Motor neuron (in vitro differentiated cells): ENCODE data around the gene DCUN1D1. TPM values are rescaled to one million over a fixed set of nuclear protein-coding genes. Genes with fewer than 3 reads are reported as not detected.

Source experiments
- ATAC-seq, 8 experiments: fragments of 200-7000 bp; cut with Tn5 transposase; replicated peaks in 6 of 8; 2 replicates each; pipeline ENCODE4 v1.8.0; 2021; ENCODE audit warnings: mild to moderate bottlenecking in 8 of 8, moderate library complexity in 8 of 8
- H3K27ac ChIP-seq, 2 donors: fragments of 250-450 bp; sonication (Bioruptor Pico); 2 replicates each; pipeline ENCODE4 v1.9.0; 2021; ENCODE audit warnings: antibody characterized with exemption in 2 of 2, mild to moderate bottlenecking in 2 of 2, moderate library complexity in 1 of 2
- H3K4me1 ChIP-seq, 2 donors: fragments of 250-450 bp; sonication (Bioruptor Pico); replicated peaks in 1 of 2; 2 replicates each; pipeline ENCODE4 v1.6.1; 2021; ENCODE audit warnings: antibody characterized with exemption in 2 of 2, mild to moderate bottlenecking in 2 of 2, moderate library complexity in 1 of 2
- H3K4me3 ChIP-seq, 5 donors: fragments of 250-450 bp; sonication (Bioruptor Pico); 2 replicates each; pipeline ENCODE4 v1.9.0; 2021; ENCODE audit warnings: antibody characterized with exemption in 5 of 5, mild to moderate bottlenecking in 5 of 5, moderate library complexity in 4 of 5
- WGBS, 10 experiments: fragments of 450-650 bp; shearing (Covaris generic); methylation state at CpG; one replicate each; pipeline ENCODE4 v1.0.0; 2022; 5-methylcytosine and 5-hydroxymethylcytosine counted together
- in situ Hi-C, 9 experiments: fragments of 400-800 bp; cut with MboI; loops; one replicate each; pipeline ENCODE4 v1.15.0; 2021; ENCODE audit warnings: low sequenced_read_pairs in 9 of 9, low pct_unique_long_range_greater_than_20kb in 2 of 9; ENCODE audit not compliant: unreplicated experiment in 9 of 9
- total RNA-seq, 8 experiments: library from RNA; unstranded; fragments of 300-600 nt; gene quantifications; 2 replicates each; pipeline versions ENCODE4 v1.2.3 to v1.2.4, GENCODE V29; 2022

The DCUN1D1 gene
- total RNA-seq, 8 experiments from 2014 or later: 15.2 to 29.6 (median 24.4) TPM

- ATAC-seq: no peak
- no peak overlapping the region for H3K27ac ChIP-seq
- in situ Hi-C loops: no loop called here
- no peak overlapping the region for H3K4me3 ChIP-seq
- no peaks in the 10 kb centered on the region for H3K4me1 ChIP-seq
- WGBS, 10 experiments: 46 to 100% (median 80%) methylated on average over 1 to 3 of the region's 3 CpGs
Measured at GRCh38 chr3:182917134-182917533, 63.2 kb downstream of the DCUN1D1 start.

- in situ Hi-C loops: no loop called here
- WGBS, 10 experiments: 30 to 100% (median 86%) methylated on average over 1 of the region's 1 CpG; no CpG with 5 or more reads in 3 of the 10 experiments
Measured at GRCh38 chr3:182914341-182914740, 66.0 kb downstream of the DCUN1D1 start.

GRCh38 chr3:182913889-182914288, 66.4 kb downstream of the DCUN1D1 start:
- Histone ChIP-seq H3K4me1 (no peaks in the 10 kb centered on the region), H3K27ac (no peak overlapping the region), H3K4me3 (no peak overlapping the region)
- in situ Hi-C loops: no loop called here
- WGBS, 10 experiments: 25 to 97% (median 77%) methylated on average over 1 to 4 of the region's 4 CpGs; no CpG with 5 or more reads in 3 of the 10 experiments
- ATAC-seq: no peak

More at GRCh38 chr3:182914341-182914740, 66.0 kb downstream of the DCUN1D1 start:
- no peak overlapping the region for H3K4me3 ChIP-seq
- no peaks in the 10 kb centered on the region for H3K4me1 ChIP-seq
- no peak for ATAC-seq
- H3K27ac ChIP-seq: no peak overlapping the region

GRCh38 chr3:182912474-182912873, 67.9 kb downstream of the DCUN1D1 start:
- in situ Hi-C loops: no loop called here
- ATAC-seq: no peak

GRCh38 chr3:182911782-182912111, 68.6 kb downstream of the DCUN1D1 start:
- 49 to 100% (median 69%) methylated on average over 2 to 5 of the region's 5 CpGs; no CpG with 5 or more reads in 2 of the 10 experiments for WGBS, 10 experiments
- H3K4me3 ChIP-seq: no peak overlapping the region
- no peak overlapping the region for H3K27ac ChIP-seq
- H3K4me1 ChIP-seq: no peaks in the 10 kb centered on the region
- peak in 4 of 8 experiments; percentile 26 to 81 (median 45) for ATAC-seq
- in situ Hi-C loops: no loop called here

More at GRCh38 chr3:182912474-182912873, 67.9 kb downstream of the DCUN1D1 start:
- H3K4me3 ChIP-seq: no peak overlapping the region
- H3K4me1 ChIP-seq: no peaks in the 10 kb centered on the region
- H3K27ac ChIP-seq: no peak overlapping the region
- WGBS, 10 experiments: 69 to 100% (median 89%) methylated on average over 1 to 5 of the region's 5 CpGs; no CpG with 5 or more reads in 3 of the 10 experiments

- Histone ChIP-seq H3K4me1 (no peaks in the 10 kb centered on the region), H3K27ac (no peak overlapping the region), H3K4me3 (no peak overlapping the region)
- 88 to 100% (median 93%) methylated on average over 1 to 4 of the region's 5 CpGs; no CpG with 5 or more reads in 1 of the 10 experiments for WGBS, 10 experiments
- peak in 2 of 8 experiments; percentile 51 to 59 for ATAC-seq
- in situ Hi-C loops: no loop called here
Measured at GRCh38 chr3:182910936-182911781, 69.2 kb downstream of the DCUN1D1 start.

GRCh38 chr3:182909318-182910040, 70.9 kb downstream of the DCUN1D1 start:
- 29 to 100% (median 87%) methylated on average over 1 to 5 of the region's 5 CpGs; no CpG with 5 or more reads in 2 of the 10 experiments for WGBS, 10 experiments
- Histone ChIP-seq H3K27ac (no peak overlapping the region), H3K4me3 (no peak overlapping the region), H3K4me1 (no peaks in the 10 kb centered on the region)
- peak in 3 of 8 experiments; percentile 29 to 74 (median 65) for ATAC-seq
- in situ Hi-C loops: no loop called here

GRCh38 chr3:182908471-182908870, 71.9 kb downstream of the DCUN1D1 start:
- 83 to 100% (median 100%) methylated on average over 1 of the region's 1 CpG; no CpG with 5 or more reads in 6 of the 10 experiments for WGBS, 10 experiments
- no peak for ATAC-seq
- H3K4me1 ChIP-seq: no peaks in the 10 kb centered on the region
- no peak overlapping the region for H3K4me3 ChIP-seq
- no peak overlapping the region for H3K27ac ChIP-seq
- in situ Hi-C loops: no loop called here

GRCh38 chr3:182906036-182906435, 74.3 kb downstream of the DCUN1D1 start:
- WGBS, 10 experiments: 40 to 100% (median 91%) methylated on average over 1 of the region's 1 CpG; no CpG with 5 or more reads in 1 of the 10 experiments
- no peak overlapping the region for H3K4me3 ChIP-seq
- no peak overlapping the region for H3K27ac ChIP-seq
- in situ Hi-C loops: no loop called here
- ATAC-seq: no peak
- H3K4me1 ChIP-seq: no peaks in the 10 kb centered on the region

- in situ Hi-C loops: no loop called here
- Histone ChIP-seq H3K27ac (no peak overlapping the region), H3K4me1 (no peaks in the 10 kb centered on the region), H3K4me3 (no peak overlapping the region)
- no peak for ATAC-seq
- 89 to 100% (median 95%) methylated on average over 1 to 4 of the region's 4 CpGs; no CpG with 5 or more reads in 3 of the 10 experiments for WGBS, 10 experiments
Measured at GRCh38 chr3:182905623-182906022, 74.7 kb downstream of the DCUN1D1 start.

GRCh38 chr3:182904164-182904563, 76.2 kb downstream of the DCUN1D1 start:
- Histone ChIP-seq H3K4me3 (no peak overlapping the region), H3K27ac (no peak overlapping the region), H3K4me1 (no peaks in the 10 kb centered on the region)
- peak in 2 of 8 experiments; percentile 25 to 68 for ATAC-seq
- in situ Hi-C loops: no loop called here
- WGBS, 10 experiments: 69 to 100% (median 95%) methylated on average over 2 to 3 of the region's 3 CpGs; no CpG with 5 or more reads in 3 of the 10 experiments

- H3K4me3 ChIP-seq: no peak overlapping the region
- no peak overlapping the region for H3K27ac ChIP-seq
- peak in 2 of 8 experiments; percentile 41 to 96 for ATAC-seq
- in situ Hi-C loops: no loop called here
- no peaks in the 10 kb centered on the region for H3K4me1 ChIP-seq
- WGBS, 10 experiments: 0 to 84% (median 67%) methylated on average over 1 to 5 of the region's 5 CpGs; no CpG with 5 or more reads in 1 of the 10 experiments
Measured at GRCh38 chr3:182902236-182902635, 78.1 kb downstream of the DCUN1D1 start.

- Histone ChIP-seq H3K27ac (no peak overlapping the region), H3K4me3 (no peak overlapping the region), H3K4me1 (no peaks in the 10 kb centered on the region)
- ATAC-seq: no peak
- in situ Hi-C loops: no loop called here
- WGBS, 10 experiments: 80 to 100% (median 94%) methylated on average over 1 to 2 of the region's 2 CpGs
Measured at GRCh38 chr3:182896553-182896952, 83.8 kb downstream of the DCUN1D1 start.
